Psoas muscle (tissue), 8 donors: ENCODE results near the gene QKI. TPM values are rescaled to one million over a fixed set of nuclear protein-coding genes. Genes with fewer than 3 reads are reported as not detected.

Experiments used
- ATAC-seq, 4 donors: fragments of 200-7000 bp; cut with Tn5 transposase; one replicate each; pipeline ENCODE4 v1.9.1; 2020; ENCODE audit warnings: moderate library complexity in 3 of 4, mild to moderate bottlenecking in 2 of 4
- DNase-seq, 2 donors: peaks; one replicate each; pipeline ENCODE4 v3.0.0-alpha.2; 2020
- H3K27ac ChIP-seq: fragments of 200-600 bp; one replicate; pipeline ENCODE4 v1.8.0; 2022
- H3K27me3 ChIP-seq, 3 donors: fragments of 200-600 bp in 1 of 3; one replicate each; pipeline versions ENCODE4 v1.6.1 to v1.8.0; 2013 to 2022; ENCODE audit warnings: low read length in 2 of 3, mild to moderate bottlenecking in 2 of 3, moderate library complexity in 1 of 3; ENCODE audit not compliant: insufficient read depth in 3 of 3
- H3K36me3 ChIP-seq, 2 donors: fragments of 200-600 bp in 1 of 2; one replicate each; pipeline versions ENCODE4 v1.6.1 to v1.8.0; 2013 to 2022; ENCODE audit warnings: low read depth in 1 of 2, mild to moderate bottlenecking in 1 of 2, moderate library complexity in 1 of 2; ENCODE audit not compliant: insufficient read depth in 1 of 2
- H3K4me1 ChIP-seq: fragments of 200-600 bp; one replicate; pipeline ENCODE4 v1.8.0; 2022
- H3K4me3 ChIP-seq: fragments of 200-600 bp; one replicate; pipeline ENCODE4 v1.8.0; 2022; ENCODE audit warnings: mild to moderate bottlenecking
- H3K9me3 ChIP-seq: fragments of 200-600 bp; one replicate; pipeline ENCODE4 v1.8.0; 2022
- CTCF ChIP-seq: fragments of 200-600 bp; IDR thresholded peaks from one replicate; pipeline ENCODE4 v1.8.0; 2022; ENCODE audit warnings: antibody characterized with exemption
- WGBS, 3 donors: extraction: QIAGEN DNeasy Blood & Tissue Kit; methylation state at CpG; one replicate each; pipeline versions ENCODE4 v1.1.6 to v1.1.7; 2013; 5-methylcytosine and 5-hydroxymethylcytosine counted together
- intact Hi-C, 2 donors: fragments of 100-400 bp; cut with DNase I; formaldehyde crosslinking; loops; one replicate each; pipeline versions ENCODE4 v1.11.0 to v1.14.2; 2022
- polyA plus RNA-seq, 3 donors: library from polyadenylated mRNA; stranded (reverse); fragments of 200-250 nt; gene quantifications; one replicate each; pipeline ENCODE4 v1.2.3, GENCODE V29; 2013
- total RNA-seq, 4 donors: library from RNA; stranded (reverse); fragmentation: NEBNext Ultra II Directional in 2 of 4; extraction: Animal tissue kit (Norgen Biotek cat#: 25700) in 2 of 4; gene quantifications; one replicate each; pipeline versions ENCODE4 v1.2.1 to v1.2.4, GENCODE V29; 2021 to 2023
- donor health status: healthy with polysubstance abuse.
- donor health status: DM: no; HTN: no; CAD: no; lungs with moderate emphysema.
- donor health status: Bipolar disorder and iron deficiency.
- donor health status: healthy.
- donor health status: DM: yes; HTN: yes; CAD: no.
- donor health status: DM: no; HTN: no; CAD: no.
- donor health status: DM: no; HTN: no; CAD: no.
- donor health status: DM: yes; HTN: yes; CAD: no.

Gene QKI
- total and polyA plus RNA-seq, 7 donors = 62.0 to 421 (median 275) TPM

DNA sequence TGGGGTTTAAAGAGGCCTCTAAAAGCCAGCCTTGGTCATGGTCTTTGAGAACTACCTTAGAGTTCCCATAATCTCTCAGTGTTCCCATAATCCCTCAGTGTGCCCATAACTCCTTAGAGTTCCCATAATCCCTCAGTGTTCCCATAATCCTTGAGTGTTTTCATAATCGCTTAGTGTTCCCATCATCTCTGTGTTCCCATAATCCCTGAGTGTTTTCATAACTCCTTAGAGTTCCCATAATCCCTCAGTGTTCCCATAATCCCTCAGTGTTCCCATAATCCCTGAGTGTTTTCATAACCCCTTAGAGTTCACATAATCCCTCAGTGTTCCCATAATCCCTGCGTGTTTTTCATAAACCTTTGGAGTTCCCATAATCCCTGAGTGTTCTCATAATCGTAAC, 199.2 kb downstream of the QKI start:
- no peak for TF ChIP-seq CTCF
- intact Hi-C loops = no loop called here
- ATAC-seq = no peak
- Histone ChIP-seq H3K27me3 (no peaks in the 10 kb centered on the region), H3K36me3 (no peaks in the 10 kb centered on the region), H3K4me1 (no peaks in the 10 kb centered on the region), H3K9me3 (no peaks in the 10 kb centered on the region), H3K27ac (no peak overlapping the region), H3K4me3 (no peak overlapping the region)
- no peak for DNase-seq
- WGBS, 3 donors = 94 to 99% (median 95%) methylated on average over 3 of the region's 3 CpGs

DNA sequence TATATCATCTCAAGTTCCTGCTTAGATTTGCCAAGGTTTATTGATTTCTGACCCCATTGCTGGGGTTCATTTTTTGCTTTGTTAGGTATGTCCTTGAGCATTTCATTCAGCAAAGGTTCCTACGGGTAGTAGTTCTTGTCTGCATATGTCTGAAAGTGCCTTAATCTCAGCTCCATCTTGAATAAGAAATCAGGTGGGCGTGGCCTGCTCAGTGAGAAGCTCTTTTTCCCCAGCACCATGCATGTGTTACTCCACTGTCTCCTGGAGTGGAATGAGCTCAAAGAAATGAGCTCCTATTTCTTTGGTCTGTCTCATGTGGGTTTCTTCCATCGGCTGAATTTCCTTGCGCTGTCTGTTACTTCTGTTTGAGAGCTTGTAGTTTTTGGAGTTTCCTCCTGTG, 201.9 kb downstream of the QKI start:
- 92 to 94% (median 93%) methylated on average over 4 of the region's 4 CpGs for WGBS, 3 donors
- no peaks in the 10 kb centered on the region for H3K36me3 ChIP-seq
- intact Hi-C loops = no loop called here
- no peaks in the 10 kb centered on the region for H3K4me1 ChIP-seq
- no peak for TF ChIP-seq CTCF
- H3K27me3 ChIP-seq = no peaks in the 10 kb centered on the region
- no peak for ATAC-seq
- no peak overlapping the region for H3K4me3 ChIP-seq
- H3K9me3 ChIP-seq = no peaks in the 10 kb centered on the region
- no peak overlapping the region for H3K27ac ChIP-seq
- no peak for DNase-seq

DNA sequence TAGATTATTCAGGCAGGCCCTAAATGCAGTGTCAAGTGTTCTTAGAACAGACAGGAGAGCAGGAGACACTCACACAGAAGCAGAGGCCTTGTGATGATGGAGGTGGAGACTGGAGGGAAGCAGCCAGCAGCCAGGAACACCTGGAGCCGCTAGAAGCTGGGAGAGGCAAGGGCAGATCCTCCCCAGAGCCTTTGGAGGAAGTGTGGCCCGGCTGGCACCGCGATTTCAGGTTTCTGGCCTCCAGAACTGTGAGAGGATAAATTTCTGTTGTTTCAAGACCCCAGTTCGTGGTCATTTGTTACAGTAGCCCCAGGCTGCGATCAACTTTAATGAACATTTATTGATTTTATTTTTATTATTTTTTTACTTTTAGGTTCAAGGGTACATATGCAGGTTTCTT, 203.0 kb downstream of the QKI start:
- H3K27me3 ChIP-seq = no peaks in the 10 kb centered on the region
- no peaks in the 10 kb centered on the region for H3K9me3 ChIP-seq
- 92 to 95% (median 94%) methylated on average over 6 of the region's 6 CpGs for WGBS, 3 donors
- TF ChIP-seq CTCF = no peak
- intact Hi-C loops = no loop called here
- no peaks in the 10 kb centered on the region for H3K4me1 ChIP-seq
- DNase-seq (no peak), ATAC-seq (no peak)
- H3K4me3 ChIP-seq = no peak overlapping the region
- H3K36me3 ChIP-seq = no peaks in the 10 kb centered on the region
- no peak overlapping the region for H3K27ac ChIP-seq

DNA sequence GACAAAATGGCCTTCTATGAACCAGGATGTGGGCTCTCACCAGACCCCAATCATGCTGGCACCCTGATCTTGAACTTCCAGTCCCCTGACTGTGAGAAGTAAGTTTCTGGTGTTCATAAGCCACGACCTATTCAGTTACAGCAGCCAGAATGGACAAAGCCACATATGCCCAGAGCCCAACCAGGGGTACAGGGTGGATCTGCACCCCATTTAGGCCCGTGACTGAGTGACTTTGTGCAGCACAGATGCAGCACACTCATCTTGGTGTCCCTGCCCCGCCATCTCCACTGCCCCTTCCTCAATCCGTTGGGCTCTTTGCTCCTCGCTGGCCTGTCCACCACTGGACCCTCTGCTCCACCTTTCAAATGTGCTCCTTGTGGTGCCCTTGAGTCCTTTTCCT, 205.6 kb downstream of the QKI start:
- Histone ChIP-seq H3K9me3 (no peaks in the 10 kb centered on the region), H3K4me3 (no peak overlapping the region), H3K36me3 (no peaks in the 10 kb centered on the region), H3K4me1 (no peaks in the 10 kb centered on the region), H3K27me3 (no peaks in the 10 kb centered on the region), H3K27ac (no peak overlapping the region)
- DNase-seq (no peak), ATAC-seq (no peak)
- WGBS, 3 donors = 79 to 94% (median 85%) methylated on average over 5 of the region's 5 CpGs
- TF ChIP-seq CTCF = no peak
- intact Hi-C loops = no loop called here

DNA sequence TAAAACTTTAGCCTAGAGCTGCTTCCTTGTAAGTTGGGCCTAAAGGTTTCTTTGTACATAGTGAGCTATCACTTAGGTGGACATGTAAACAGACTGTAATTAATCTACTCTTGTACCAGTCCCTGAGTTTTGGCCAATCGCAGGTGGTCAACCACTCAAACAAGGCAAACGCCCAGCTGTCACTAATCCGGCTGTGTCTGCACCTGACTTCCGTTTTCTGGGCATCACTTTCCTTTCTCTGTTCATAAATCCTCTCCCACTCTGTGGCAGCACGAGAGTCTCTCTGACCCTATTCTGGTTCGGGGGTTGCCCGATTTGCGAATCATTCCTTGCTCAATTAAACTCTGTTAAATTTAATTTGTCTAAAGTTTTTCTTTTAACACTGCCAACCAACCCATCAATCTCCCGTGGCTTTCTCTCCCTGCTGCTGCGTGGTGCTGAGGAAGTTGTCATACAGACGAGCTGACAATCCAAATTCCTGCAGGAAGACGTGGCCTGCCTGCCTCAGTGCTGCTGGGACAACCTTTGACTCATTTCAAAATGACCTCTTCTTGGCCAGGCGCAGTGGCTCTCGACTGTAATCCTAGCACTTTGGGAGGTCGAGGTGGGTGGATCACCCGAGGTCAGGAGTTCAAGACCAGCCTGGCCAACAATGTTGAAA, 206.3 kb downstream of the QKI start:
- H3K4me3 ChIP-seq = no peak overlapping the region
- no peaks in the 10 kb centered on the region for H3K9me3 ChIP-seq
- H3K36me3 ChIP-seq = no peaks in the 10 kb centered on the region
- H3K27me3 ChIP-seq = no peaks in the 10 kb centered on the region
- DNase-seq = no peak
- H3K4me1 ChIP-seq = no peaks in the 10 kb centered on the region
- H3K27ac ChIP-seq = no peak overlapping the region
- intact Hi-C loops = no loop called here
- TF ChIP-seq CTCF = no peak
- ATAC-seq = no peak
- 77 to 84% (median 80%) methylated on average over 16 of the region's 16 CpGs for WGBS, 3 donors
